ENCODE data around the gene FN3KRP. TPM values are rescaled to one million over a fixed set of nuclear protein-coding genes. Genes with fewer than 3 reads are reported as not detected.

The FN3KRP gene, protein sequence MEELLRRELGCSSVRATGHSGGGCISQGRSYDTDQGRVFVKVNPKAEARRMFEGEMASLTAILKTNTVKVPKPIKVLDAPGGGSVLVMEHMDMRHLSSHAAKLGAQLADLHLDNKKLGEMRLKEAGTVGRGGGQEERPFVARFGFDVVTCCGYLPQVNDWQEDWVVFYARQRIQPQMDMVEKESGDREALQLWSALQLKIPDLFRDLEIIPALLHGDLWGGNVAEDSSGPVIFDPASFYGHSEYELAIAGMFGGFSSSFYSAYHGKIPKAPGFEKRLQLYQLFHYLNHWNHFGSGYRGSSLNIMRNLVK
- total RNA-seq: 24.1 TPM

- FAIRE-seq (no peak), DNase-seq (ENCODE audit: low spot score in 2 of 2) (peak; percentile 100)
These were observed at the start of gene FN3KRP for GRCh38 chr17:82716203-82717010. Gene FN3KRP, plus strand, starts transcription at chr17:82716706. Its CDS starts 50 bp downstream, at chr17:82716756.

- DNase-seq (ENCODE audit: low spot score in 2 of 2) (no peak), FAIRE-seq (no peak)
These were observed 49.4 kb upstream of the FN3KRP start for GRCh38 chr17:82666931-82667667.

- DNase-seq (ENCODE audit: low spot score in 2 of 2) (no peak), FAIRE-seq (no peak)
These were observed 48.9 kb upstream of the FN3KRP start for GRCh38 chr17:82667668-82668000.

DNA sequence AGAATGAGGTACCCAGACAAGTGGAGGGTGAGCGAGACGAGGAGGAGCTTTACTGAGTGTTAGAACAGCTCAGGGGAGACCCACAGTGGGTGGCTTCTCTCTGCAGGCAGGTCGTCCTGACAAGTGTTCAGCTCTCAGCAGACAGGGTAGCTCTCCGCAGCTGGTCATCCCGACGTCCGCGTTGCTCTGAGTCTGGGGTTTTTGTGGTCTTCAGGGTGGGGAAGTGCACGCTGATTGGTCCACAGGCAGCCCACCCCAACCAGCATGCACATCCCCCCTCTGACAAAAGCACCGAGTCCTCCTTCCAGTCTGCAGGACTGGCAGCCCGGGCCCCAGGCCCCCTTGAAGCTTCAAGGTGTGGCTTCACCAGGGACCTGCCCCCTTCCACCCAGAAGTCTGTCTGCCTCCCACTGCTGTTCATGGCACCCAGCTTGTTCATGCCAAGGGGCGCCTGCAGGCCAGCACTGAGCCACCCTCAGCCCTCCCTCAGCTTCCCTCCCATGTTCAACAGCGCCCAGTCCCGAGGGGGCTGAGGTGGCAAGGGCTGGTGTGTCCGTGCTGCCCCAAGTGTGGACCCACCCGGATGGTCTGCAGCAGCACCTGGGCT is 48.4 kb upstream of the FN3KRP start:
- FAIRE-seq (no peak), DNase-seq (ENCODE audit: low spot score in 2 of 2) (no peak)

DNA sequence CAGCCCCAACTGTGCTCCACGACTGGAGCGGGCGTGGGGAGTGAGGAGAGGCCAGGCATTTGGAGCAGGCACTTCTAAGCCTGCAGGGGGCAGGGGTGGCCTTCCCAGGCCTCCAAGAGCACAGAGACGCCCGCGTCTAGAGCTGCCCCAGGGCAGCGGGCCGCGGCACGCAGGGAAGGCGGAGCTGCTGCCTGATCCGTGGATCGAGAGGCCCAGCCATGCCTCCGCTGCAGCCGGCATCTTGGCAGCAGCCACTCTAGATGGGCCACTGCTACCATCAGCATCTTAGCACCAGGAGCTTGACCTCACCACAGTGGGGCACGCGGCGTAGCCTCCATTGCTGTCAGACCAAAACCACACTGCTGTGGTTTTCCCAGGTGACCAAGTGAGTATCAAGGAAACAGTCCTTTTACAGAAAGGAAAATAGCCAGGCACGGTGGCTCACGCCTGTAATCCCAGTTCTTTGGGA is 47.8 kb upstream of the FN3KRP start:
- DNase-seq (ENCODE audit: low spot score in 2 of 2): peak; percentile 73
- no peak for FAIRE-seq

DNA sequence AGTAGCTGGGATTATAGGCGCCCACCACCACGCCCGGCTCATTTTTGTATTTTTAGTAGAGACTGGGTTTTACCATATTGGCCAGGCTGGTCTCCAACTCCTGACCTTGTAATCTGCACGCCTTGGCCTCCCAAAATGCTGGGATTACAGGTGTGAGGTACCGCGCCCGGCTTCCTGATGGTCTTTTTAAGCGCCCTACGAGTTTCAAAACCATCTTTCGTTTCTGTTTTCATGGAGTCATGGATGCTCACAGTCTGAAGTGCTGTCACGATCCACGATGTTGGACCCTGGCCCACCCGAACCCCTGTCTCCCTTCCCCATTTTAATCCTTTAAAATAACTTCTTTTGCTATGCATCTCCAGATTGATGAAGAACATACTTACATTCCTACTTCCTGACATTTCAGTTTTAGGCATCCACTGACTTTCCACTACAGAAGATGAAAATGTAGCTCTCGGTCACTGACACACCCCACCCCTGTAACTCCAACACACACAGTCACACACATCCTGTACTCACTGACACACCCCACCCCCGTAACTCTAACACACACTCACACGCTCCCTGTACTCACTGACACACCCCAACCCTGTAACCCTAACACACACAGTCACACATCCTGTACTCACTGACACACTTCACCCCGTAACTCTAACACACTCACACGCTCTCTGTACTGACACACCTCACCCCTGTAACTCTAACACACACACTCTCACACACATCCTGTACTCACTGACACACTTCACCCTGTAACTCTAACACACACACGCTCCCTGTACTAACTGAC is 45.6 kb upstream of the FN3KRP start:
- no peak for FAIRE-seq

GRCh38 chr17:82674656-82675475 is 41.6 kb upstream of the FN3KRP start:
- FAIRE-seq: peak; percentile 76
- peak in 1 of 2 donors; percentile 63 for DNase-seq (ENCODE audit: low spot score in 2 of 2)

More for the DNA sequence above, 45.6 kb upstream of the FN3KRP start:
- no peak for DNase-seq (ENCODE audit: low spot score in 2 of 2)

DNA sequence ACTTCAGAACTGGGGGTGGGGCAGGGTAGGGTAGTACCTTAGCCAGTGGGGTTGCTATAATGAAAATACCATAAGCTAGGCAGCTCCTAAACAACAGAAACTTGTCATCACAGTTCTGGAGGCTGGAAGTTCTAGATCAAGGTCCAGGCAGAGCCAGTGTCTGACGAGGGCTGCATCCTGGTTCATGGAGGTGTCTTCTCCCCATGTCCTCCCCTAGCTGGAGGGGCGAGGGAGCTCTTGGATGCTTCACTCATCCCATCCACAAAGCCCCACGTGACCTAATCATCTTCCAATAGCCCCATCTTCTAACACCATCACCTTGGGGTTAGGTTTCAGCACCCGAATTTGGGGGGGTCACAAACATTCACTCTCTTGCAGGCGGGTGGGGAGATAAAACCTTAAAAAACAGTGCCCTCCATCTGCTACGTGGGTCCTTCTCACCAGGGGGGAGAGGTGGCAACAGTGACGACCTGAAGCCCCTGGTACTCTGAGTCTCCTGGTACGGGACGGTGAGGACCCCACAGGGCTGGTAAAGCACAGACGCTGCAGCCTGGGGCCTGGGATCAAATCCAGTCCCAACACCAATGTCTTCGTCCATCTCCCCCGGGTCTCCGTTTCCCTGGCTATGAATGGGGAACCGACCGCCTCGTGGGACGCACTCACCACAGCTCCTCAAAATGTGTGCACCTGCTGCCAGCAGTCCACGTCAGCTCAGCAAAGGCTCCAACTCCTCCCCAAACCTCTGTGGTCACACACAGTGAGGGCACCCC is 40.8 kb upstream of the FN3KRP start:
- FAIRE-seq (no peak), DNase-seq (ENCODE audit: low spot score in 2 of 2) (no peak)

DNA sequence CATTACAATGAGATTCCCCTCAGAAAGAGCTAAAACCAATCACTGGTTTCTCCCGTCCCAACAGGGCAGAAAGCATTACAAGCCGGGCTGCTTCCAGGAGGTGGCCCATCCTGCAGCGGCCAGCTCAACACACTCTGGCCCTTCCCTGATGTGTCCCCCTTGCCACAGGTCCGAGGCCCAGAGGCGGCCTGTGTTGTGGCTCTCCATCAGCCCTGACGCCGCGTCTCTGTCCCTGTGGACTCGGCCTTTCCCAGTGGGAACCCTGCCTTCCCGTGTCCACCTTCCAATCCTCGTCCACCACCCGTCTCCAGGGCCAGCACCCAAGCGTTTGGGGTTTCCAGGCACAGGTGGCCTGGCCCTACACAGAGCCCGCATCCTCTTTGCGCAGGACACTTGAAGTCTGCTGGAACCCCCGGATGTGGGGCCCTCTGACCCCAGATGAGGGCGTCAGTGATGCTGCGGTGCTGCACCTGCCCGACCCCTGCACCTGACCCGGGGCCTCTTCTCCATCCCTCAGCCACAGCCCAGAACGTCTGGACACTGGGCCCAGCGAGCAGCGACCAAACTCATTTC is 39.1 kb upstream of the FN3KRP start:
- DNase-seq (ENCODE audit: low spot score in 2 of 2) (no peak), FAIRE-seq (no peak)

- DNase-seq (ENCODE audit: low spot score in 2 of 2): no peak
These were observed 38.1 kb upstream of the FN3KRP start for GRCh38 chr17:82678265-82678891.

DNA sequence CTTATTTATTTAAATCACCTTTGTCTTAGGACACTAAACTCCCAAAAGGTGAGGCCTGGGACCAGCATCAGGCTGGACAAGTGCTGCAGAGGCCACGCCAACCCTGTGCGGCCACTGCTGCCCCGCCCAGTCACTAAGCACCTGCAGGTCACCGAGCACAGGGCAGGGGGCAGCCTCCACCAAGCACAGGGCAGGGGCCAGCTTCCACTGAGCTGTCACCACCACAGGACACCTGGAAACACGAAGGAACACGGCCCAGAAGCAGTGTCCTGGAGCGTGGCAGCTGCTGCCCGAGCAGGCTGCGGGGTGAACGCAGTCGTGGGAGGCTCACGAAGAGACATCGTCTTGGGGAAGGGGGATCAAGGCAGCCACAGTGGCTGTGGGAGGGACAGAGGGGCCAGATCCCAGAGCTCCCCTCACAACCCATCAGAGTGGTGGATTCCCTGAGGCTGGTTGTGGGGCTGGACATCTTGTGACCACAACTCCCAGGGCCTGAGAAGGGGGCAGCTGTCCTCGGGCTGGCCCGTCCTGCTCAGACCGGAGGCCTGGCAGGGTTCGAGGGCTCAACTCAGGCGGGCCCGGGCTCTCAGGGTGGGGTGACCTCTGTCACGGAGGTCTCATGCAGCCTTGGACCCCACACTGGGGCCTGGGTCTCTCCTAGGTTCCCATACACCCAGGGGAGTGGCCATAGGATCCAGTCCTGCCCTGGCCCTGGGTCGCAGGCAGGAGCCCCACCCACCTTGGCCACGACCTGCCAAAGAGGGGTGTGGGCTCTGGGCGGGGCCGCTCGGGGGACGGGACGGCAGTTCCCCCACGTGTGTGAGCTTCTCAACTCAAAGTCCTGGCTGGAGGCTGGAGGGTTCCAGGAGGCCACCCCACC is 36.7 kb upstream of the FN3KRP start:
- no peak for DNase-seq (ENCODE audit: low spot score in 2 of 2)
- no peak for FAIRE-seq

More at GRCh38 chr17:82678265-82678891, 38.1 kb upstream of the FN3KRP start:
- FAIRE-seq: no peak

GRCh38 chr17:82681547-82681946 is 35.0 kb upstream of the FN3KRP start:
- DNase-seq (ENCODE audit: low spot score in 2 of 2) (no peak), FAIRE-seq (no peak)

DNA sequence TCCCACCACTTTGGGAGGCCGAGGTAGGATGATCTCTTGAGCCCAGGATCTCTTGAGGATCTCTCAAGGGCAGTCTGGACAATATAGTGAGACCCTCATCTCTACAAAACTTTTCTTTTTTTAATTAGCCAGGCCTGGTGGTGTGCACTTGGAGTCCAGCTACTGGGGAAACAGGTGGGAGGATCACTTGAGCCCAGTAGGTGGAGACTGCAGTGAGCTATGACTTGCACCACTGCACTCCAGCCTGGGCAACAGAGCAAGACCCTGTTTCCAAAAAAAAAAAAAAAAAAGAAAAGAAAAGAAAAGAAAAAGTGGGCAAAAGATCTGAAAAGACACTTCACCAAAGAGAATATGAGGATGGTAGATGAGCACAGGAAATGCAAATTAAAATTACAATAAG is 33.0 kb upstream of the FN3KRP start:
- DNase-seq (ENCODE audit: low spot score in 2 of 2): no peak
- no peak for FAIRE-seq

- DNase-seq (ENCODE audit: low spot score in 2 of 2) (no peak), FAIRE-seq (no peak)
These were observed 32.2 kb upstream of the FN3KRP start for GRCh38 chr17:82684228-82684841.

DNA sequence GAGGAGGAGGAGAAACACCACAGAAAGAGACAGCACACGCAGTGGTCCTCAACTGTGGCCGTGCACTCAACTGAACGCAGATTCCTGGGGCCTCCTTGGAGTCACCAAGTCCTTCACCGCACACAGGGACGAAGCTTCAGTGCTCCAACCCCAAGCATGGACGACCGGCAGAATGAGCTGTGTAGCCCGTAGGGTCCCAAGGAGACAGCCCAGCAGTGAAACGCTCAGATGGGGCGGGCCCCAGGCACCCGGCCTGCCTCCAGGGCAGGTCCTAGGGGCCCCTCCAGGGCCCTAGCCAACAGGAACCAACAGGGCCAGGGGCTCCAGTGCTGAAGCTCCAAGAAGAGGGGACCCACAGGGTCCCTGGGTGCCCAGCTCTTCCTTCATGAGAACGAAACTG is 31.2 kb upstream of the FN3KRP start:
- FAIRE-seq: no peak
- no peak for DNase-seq (ENCODE audit: low spot score in 2 of 2)

All from frontal cortex (tissue), 4 donors.